Skeletal muscle satellite cell (primary cell): ENCODE measurements around the gene CTU2.

ENCODE experiments used
- H3K27me3 ChIP-seq: 2 replicates; pipeline ENCODE4 v1.7.0; 2013; ENCODE audit warnings: low read length; ENCODE audit not compliant: control insufficient read depth, insufficient read depth
- H3K36me3 ChIP-seq: 2 replicates; pipeline ENCODE4 v1.7.0; 2013; ENCODE audit warnings: mild to moderate bottlenecking, control low read depth, low read length; ENCODE audit not compliant: insufficient read depth
- H3K4me1 ChIP-seq: 2 replicates; pipeline ENCODE4 v1.7.0; 2013; ENCODE audit warnings: low read length; ENCODE audit not compliant: control insufficient read depth, insufficient read depth
- H3K4me2 ChIP-seq: 2 replicates; pipeline ENCODE4 v1.7.0; 2013; ENCODE audit warnings: mild to moderate bottlenecking, low read length
- H3K4me3 ChIP-seq: 2 replicates; pipeline ENCODE4 v1.7.0; 2013; ENCODE audit warnings: low read length
- H3K9ac ChIP-seq: 2 replicates; pipeline ENCODE4 v1.7.0; 2013; ENCODE audit warnings: mild to moderate bottlenecking, low read depth, low read length, moderate library complexity
- H3K9me3 ChIP-seq: replicated peaks from 2 replicates; pipeline ENCODE4 v1.7.0; 2013; ENCODE audit warnings: mild to moderate bottlenecking, control low read depth, low read length

The CTU2 gene

GRCh38 chr16:88737298-88738150 is 31.2 kb downstream of the CTU2 start:
- H3K9me3 ChIP-seq: no peaks in the 10 kb centered on the region
- no peaks in the 10 kb centered on the region for H3K27me3 ChIP-seq
- no peak overlapping the region for H3K4me3 ChIP-seq
- no peak overlapping the region for H3K4me2 ChIP-seq
- H3K36me3 ChIP-seq: peaks cover 76% of the 10 kb centered on the region
- H3K4me1 ChIP-seq: peaks cover 4% of the 10 kb centered on the region
- H3K9ac ChIP-seq: no peak overlapping the region

GRCh38 chr16:88738151-88739084 is 32.1 kb downstream of the CTU2 start:
- H3K9ac ChIP-seq: no peak overlapping the region

GRCh38 chr16:88739139-88739976 is 33.1 kb downstream of the CTU2 start:
- Histone ChIP-seq H3K9ac (no peak overlapping the region), H3K36me3 (peaks cover 71% of the 10 kb centered on the region), H3K27me3 (no peaks in the 10 kb centered on the region)

More at GRCh38 chr16:88738151-88739084, 32.1 kb downstream of the CTU2 start:
- Histone ChIP-seq H3K36me3 (peaks cover 76% of the 10 kb centered on the region), H3K9me3 (no peaks in the 10 kb centered on the region), H3K4me2 (no peak overlapping the region), H3K27me3 (no peaks in the 10 kb centered on the region), H3K4me3 (no peak overlapping the region), H3K4me1 (peaks cover 4% of the 10 kb centered on the region)

GRCh38 chr16:88739977-88740726 is 33.8 kb downstream of the CTU2 start:
- Histone ChIP-seq H3K4me2 (no peak overlapping the region), H3K27me3 (no peaks in the 10 kb centered on the region), H3K9me3 (no peaks in the 10 kb centered on the region), H3K9ac (no peak overlapping the region), H3K36me3 (peaks cover 63% of the 10 kb centered on the region), H3K4me3 (no peak overlapping the region), H3K4me1 (peaks cover 4% of the 10 kb centered on the region)

More at GRCh38 chr16:88739139-88739976, 33.1 kb downstream of the CTU2 start:
- H3K4me3 ChIP-seq: no peak overlapping the region
- no peaks in the 10 kb centered on the region for H3K9me3 ChIP-seq
- no peak overlapping the region for H3K4me2 ChIP-seq
- peaks cover 4% of the 10 kb centered on the region for H3K4me1 ChIP-seq

GRCh38 chr16:88740727-88741055 is 34.4 kb downstream of the CTU2 start:
- peaks cover 58% of the 10 kb centered on the region for H3K36me3 ChIP-seq
- no peaks in the 10 kb centered on the region for H3K9me3 ChIP-seq
- no peak overlapping the region for H3K4me2 ChIP-seq
- no peak overlapping the region for H3K9ac ChIP-seq
- H3K27me3 ChIP-seq: no peaks in the 10 kb centered on the region
- no peak overlapping the region for H3K4me3 ChIP-seq
- H3K4me1 ChIP-seq: peaks cover 4% of the 10 kb centered on the region

- peaks cover 52% of the 10 kb centered on the region for H3K36me3 ChIP-seq
- peaks cover 5% of the 10 kb centered on the region for H3K4me1 ChIP-seq
- H3K4me2 ChIP-seq: no peak overlapping the region
- no peaks in the 10 kb centered on the region for H3K9me3 ChIP-seq
- no peak overlapping the region for H3K9ac ChIP-seq
- no peaks in the 10 kb centered on the region for H3K27me3 ChIP-seq
- H3K4me3 ChIP-seq: no peak overlapping the region
Measured at GRCh38 chr16:88741368-88741767, 35.1 kb downstream of the CTU2 start.

GRCh38 chr16:88742896-88743605 is 36.7 kb downstream of the CTU2 start:
- peaks cover 47% of the 10 kb centered on the region for H3K36me3 ChIP-seq
- H3K9me3 ChIP-seq: no peaks in the 10 kb centered on the region
- H3K4me3 ChIP-seq: no peak overlapping the region
- peaks cover 8% of the 10 kb centered on the region for H3K4me1 ChIP-seq
- H3K4me2 ChIP-seq: no peak overlapping the region
- H3K27me3 ChIP-seq: no peaks in the 10 kb centered on the region
- H3K9ac ChIP-seq: no peak overlapping the region

- Histone ChIP-seq H3K36me3 (peaks cover 45% of the 10 kb centered on the region), H3K4me1 (peaks cover 8% of the 10 kb centered on the region), H3K4me2 (no peak overlapping the region), H3K9me3 (no peaks in the 10 kb centered on the region), H3K4me3 (no peak overlapping the region), H3K9ac (no peak overlapping the region), H3K27me3 (no peaks in the 10 kb centered on the region)
Measured at GRCh38 chr16:88743693-88744576, 37.6 kb downstream of the CTU2 start.

- Histone ChIP-seq H3K4me3 (no peak overlapping the region), H3K9ac (no peak overlapping the region), H3K4me2 (no peak overlapping the region), H3K36me3 (peaks cover 44% of the 10 kb centered on the region), H3K27me3 (no peaks in the 10 kb centered on the region), H3K4me1 (peaks cover 8% of the 10 kb centered on the region), H3K9me3 (no peaks in the 10 kb centered on the region)
Measured at GRCh38 chr16:88744577-88745521, 38.5 kb downstream of the CTU2 start.
